ENCODE measurements around the gene TOP1.

Gene TOP1

GRCh38 chr20:41017448-41018042 is 11.1 kb upstream of the TOP1 start:
- DNase-seq, result peak; percentile 94 to 97
- H3K36me3 ChIP-seq (ENCODE audit: control insufficient read depth in 1 of 2, insufficient read depth in 2 of 2, low read length in 2 of 2), result no peaks in the 10 kb centered on the region
- H4K12ac ChIP-seq (ENCODE audit: low read depth, low read length), result no peak overlapping the region
- H3K23ac ChIP-seq (ENCODE audit: low read length), result no peak overlapping the region
- no peak overlapping the region for H2AK5ac ChIP-seq (ENCODE audit: low read length)
- peak overlapping the region; percentile 30 for H4K91ac ChIP-seq (ENCODE audit: low read depth, low read length)
- no CpG with 5 or more reads among the region's 3 CpGs for WGBS (ENCODE audit: extremely low coverage, insufficient coverage, insufficient read length)
- peaks cover 8% of the 10 kb centered on the region for H3K79me1 ChIP-seq (ENCODE audit: low read length)
- peak overlapping the region; percentile 81 for H2BK5ac ChIP-seq (ENCODE audit: low read depth, low read length, poor library complexity)
- H3K4me2 ChIP-seq (ENCODE audit: low read length), result peak overlapping the region; percentile 37
- H4K8ac ChIP-seq (ENCODE audit: low read depth, low read length), result peak overlapping the region; percentile 22
- peak overlapping the region; percentile 59 for H2BK120ac ChIP-seq (ENCODE audit: insufficient read depth, low read length, poor library complexity)
- H3K4ac ChIP-seq (ENCODE audit: low read depth, low read length), result peak overlapping the region; percentile 3
- H3K27me3 ChIP-seq (ENCODE audit: insufficient read depth, low read length), result no peaks in the 10 kb centered on the region
- no peak overlapping the region for H3K4me3 ChIP-seq (ENCODE audit: low read depth, low read length)
- no peaks in the 10 kb centered on the region for H3K79me2 ChIP-seq (ENCODE audit: control insufficient read depth, insufficient read depth, low read length, poor library complexity)
- peaks cover 6 to 14% of the 10 kb centered on the region in 2 experiments for H3K4me1 ChIP-seq (ENCODE audit: control insufficient read depth in 1 of 2, insufficient read depth in 2 of 2, low read length in 2 of 2)
- peak overlapping the region; percentile 23 for H2BK12ac ChIP-seq (ENCODE audit: low read length)
- H3K18ac ChIP-seq (ENCODE audit: low read length), result peak overlapping the region; percentile 33
- no peak overlapping the region for H2AFZ ChIP-seq (ENCODE audit: insufficient read depth, low read length, poor library complexity)
- H3K9me3 ChIP-seq (ENCODE audit: insufficient read depth, low read depth, low read length), result no peaks in the 10 kb centered on the region
- no peak overlapping the region for H3K9ac ChIP-seq (ENCODE audit: low read length)
- H3K14ac ChIP-seq (ENCODE audit: low read length), result no peak overlapping the region
- H3K27ac ChIP-seq (ENCODE audit: low read depth, low read length), result peak overlapping the region; percentile 85

GRCh38 chr20:41018153-41018552 is 10.5 kb upstream of the TOP1 start:
- Histone ChIP-seq H2BK5ac (ENCODE audit: low read depth, low read length, poor library complexity) (peak overlapping the region; percentile 81), H3K27ac (ENCODE audit: low read depth, low read length) (peak overlapping the region; percentile 85), H2BK12ac (ENCODE audit: low read length) (no peak overlapping the region), H4K12ac (ENCODE audit: low read depth, low read length) (no peak overlapping the region), H3K27me3 (ENCODE audit: insufficient read depth, low read length) (no peaks in the 10 kb centered on the region), H3K4me2 (ENCODE audit: low read length) (no peak overlapping the region), H4K8ac (ENCODE audit: low read depth, low read length) (no peak overlapping the region), H3K9me3 (ENCODE audit: insufficient read depth, low read depth, low read length) (no peaks in the 10 kb centered on the region), H3K9ac (ENCODE audit: low read length) (no peak overlapping the region), H2AFZ (ENCODE audit: insufficient read depth, low read length, poor library complexity) (no peak overlapping the region), H4K91ac (ENCODE audit: low read depth, low read length) (no peak overlapping the region), H3K4me1 (ENCODE audit: control insufficient read depth in 1 of 2, insufficient read depth in 2 of 2, low read length in 2 of 2) (peaks cover 6 to 14% of the 10 kb centered on the region in 2 experiments), H3K79me2 (ENCODE audit: control insufficient read depth, insufficient read depth, low read length, poor library complexity) (no peaks in the 10 kb centered on the region), H3K4ac (ENCODE audit: low read depth, low read length) (no peak overlapping the region), H2AK5ac (ENCODE audit: low read length) (no peak overlapping the region), H2BK120ac (ENCODE audit: insufficient read depth, low read length, poor library complexity) (no peak overlapping the region), H3K4me3 (ENCODE audit: low read depth, low read length) (no peak overlapping the region), H3K36me3 (ENCODE audit: control insufficient read depth in 1 of 2, insufficient read depth in 2 of 2, low read length in 2 of 2) (no peaks in the 10 kb centered on the region), H3K18ac (ENCODE audit: low read length) (no peak overlapping the region), H3K23ac (ENCODE audit: low read length) (no peak overlapping the region), H3K14ac (ENCODE audit: low read length) (no peak overlapping the region), H3K79me1 (ENCODE audit: low read length) (peaks cover 8% of the 10 kb centered on the region)
- no CpG with 5 or more reads among the region's 2 CpGs for WGBS (ENCODE audit: extremely low coverage, insufficient coverage, insufficient read length)
- peak; percentile 40 to 70 for DNase-seq

GRCh38 chr20:41023549-41023948 is 5.1 kb upstream of the TOP1 start:
- Histone ChIP-seq H3K4me2 (ENCODE audit: low read length) (no peak overlapping the region), H4K8ac (ENCODE audit: low read depth, low read length) (no peak overlapping the region), H3K27me3 (ENCODE audit: insufficient read depth, low read length) (no peaks in the 10 kb centered on the region), H3K4ac (ENCODE audit: low read depth, low read length) (no peak overlapping the region), H3K4me1 (ENCODE audit: control insufficient read depth in 1 of 2, insufficient read depth in 2 of 2, low read length in 2 of 2) (peaks cover 4 to 6% of the 10 kb centered on the region in 2 experiments), H3K9ac (ENCODE audit: low read length) (no peak overlapping the region), H4K91ac (ENCODE audit: low read depth, low read length) (no peak overlapping the region), H3K4me3 (ENCODE audit: low read depth, low read length) (no peak overlapping the region), H3K79me1 (ENCODE audit: low read length) (peaks cover 2% of the 10 kb centered on the region), H3K14ac (ENCODE audit: low read length) (no peak overlapping the region), H2AFZ (ENCODE audit: insufficient read depth, low read length, poor library complexity) (no peak overlapping the region), H3K9me3 (ENCODE audit: insufficient read depth, low read depth, low read length) (peaks cover 2% of the 10 kb centered on the region), H2BK5ac (ENCODE audit: low read depth, low read length, poor library complexity) (no peak overlapping the region), H2BK12ac (ENCODE audit: low read length) (no peak overlapping the region), H3K23ac (ENCODE audit: low read length) (no peak overlapping the region), H3K18ac (ENCODE audit: low read length) (no peak overlapping the region), H3K79me2 (ENCODE audit: control insufficient read depth, insufficient read depth, low read length, poor library complexity) (no peaks in the 10 kb centered on the region), H3K27ac (ENCODE audit: low read depth, low read length) (no peak overlapping the region), H4K12ac (ENCODE audit: low read depth, low read length) (no peak overlapping the region), H2BK120ac (ENCODE audit: insufficient read depth, low read length, poor library complexity) (no peak overlapping the region), H3K36me3 (ENCODE audit: control insufficient read depth in 1 of 2, insufficient read depth in 2 of 2, low read length in 2 of 2) (no peaks in the 10 kb centered on the region), H2AK5ac (ENCODE audit: low read length) (no peak overlapping the region)
- no CpG with 5 or more reads among the region's 3 CpGs for WGBS (ENCODE audit: extremely low coverage, insufficient coverage, insufficient read length)
- no peak for DNase-seq

GRCh38 chr20:41027366-41027765 is 1.3 kb upstream of the TOP1 start:
- no peak overlapping the region for H3K9ac ChIP-seq (ENCODE audit: low read length)
- H2AK5ac ChIP-seq (ENCODE audit: low read length), result no peak overlapping the region
- no peak for DNase-seq
- no peak overlapping the region for H2BK12ac ChIP-seq (ENCODE audit: low read length)
- no peak overlapping the region for H4K12ac ChIP-seq (ENCODE audit: low read depth, low read length)
- H3K79me2 ChIP-seq (ENCODE audit: control insufficient read depth, insufficient read depth, low read length, poor library complexity), result peaks cover 16% of the 10 kb centered on the region
- H3K9me3 ChIP-seq (ENCODE audit: insufficient read depth, low read depth, low read length), result peaks cover 2% of the 10 kb centered on the region
- H4K91ac ChIP-seq (ENCODE audit: low read depth, low read length), result peak overlapping the region; percentile 56
- no peak overlapping the region for H3K4me2 ChIP-seq (ENCODE audit: low read length)
- WGBS (ENCODE audit: extremely low coverage, insufficient coverage, insufficient read length), result no CpG with 5 or more reads among the region's 8 CpGs
- H3K4me3 ChIP-seq (ENCODE audit: low read depth, low read length), result no peak overlapping the region
- H3K4me1 ChIP-seq (ENCODE audit: control insufficient read depth in 1 of 2, insufficient read depth in 2 of 2, low read length in 2 of 2), result peaks cover 8 to 10% of the 10 kb centered on the region in 2 experiments
- no peak overlapping the region for H3K14ac ChIP-seq (ENCODE audit: low read length)
- no peak overlapping the region for H3K18ac ChIP-seq (ENCODE audit: low read length)
- H2BK5ac ChIP-seq (ENCODE audit: low read depth, low read length, poor library complexity), result no peak overlapping the region
- no peak overlapping the region for H2AFZ ChIP-seq (ENCODE audit: insufficient read depth, low read length, poor library complexity)
- H3K23ac ChIP-seq (ENCODE audit: low read length), result no peak overlapping the region
- no peak overlapping the region for H3K27ac ChIP-seq (ENCODE audit: low read depth, low read length)
- H3K79me1 ChIP-seq (ENCODE audit: low read length), result peaks cover 12% of the 10 kb centered on the region
- H4K8ac ChIP-seq (ENCODE audit: low read depth, low read length), result no peak overlapping the region
- H3K27me3 ChIP-seq (ENCODE audit: insufficient read depth, low read length), result no peaks in the 10 kb centered on the region
- peaks cover 2 to 4% of the 10 kb centered on the region in 2 experiments for H3K36me3 ChIP-seq (ENCODE audit: control insufficient read depth in 1 of 2, insufficient read depth in 2 of 2, low read length in 2 of 2)
- H2BK120ac ChIP-seq (ENCODE audit: insufficient read depth, low read length, poor library complexity), result no peak overlapping the region
- H3K4ac ChIP-seq (ENCODE audit: low read depth, low read length), result no peak overlapping the region
